Muscle of arm (tissue), 12 donors: ENCODE data around the gene FAM171A1. TPM values are rescaled to one million over a fixed set of nuclear protein-coding genes. Genes with fewer than 3 reads are reported as not detected.
A peak's percentile ranks its signal among the peaks of the same experiment; 100 is the strongest.

Experiments
- DNase-seq: peaks from one replicate; pipeline ENCODE4 v3.0.0-alpha.2; 2013
- polyA plus RNA-seq, 12 donors: library from polyadenylated mRNA; unstranded; fragments of 120-200 nt; gene quantifications; one replicate each; pipeline ENCODE4 v1.2.1, GENCODE V29; 2013; ENCODE audit not compliant: insufficient read length in 12 of 12

Gene FAM171A1
- polyA plus RNA-seq, 12 donors = 26.8 to 47.0 (median 34.5) TPM; not detected in 1

DNA sequence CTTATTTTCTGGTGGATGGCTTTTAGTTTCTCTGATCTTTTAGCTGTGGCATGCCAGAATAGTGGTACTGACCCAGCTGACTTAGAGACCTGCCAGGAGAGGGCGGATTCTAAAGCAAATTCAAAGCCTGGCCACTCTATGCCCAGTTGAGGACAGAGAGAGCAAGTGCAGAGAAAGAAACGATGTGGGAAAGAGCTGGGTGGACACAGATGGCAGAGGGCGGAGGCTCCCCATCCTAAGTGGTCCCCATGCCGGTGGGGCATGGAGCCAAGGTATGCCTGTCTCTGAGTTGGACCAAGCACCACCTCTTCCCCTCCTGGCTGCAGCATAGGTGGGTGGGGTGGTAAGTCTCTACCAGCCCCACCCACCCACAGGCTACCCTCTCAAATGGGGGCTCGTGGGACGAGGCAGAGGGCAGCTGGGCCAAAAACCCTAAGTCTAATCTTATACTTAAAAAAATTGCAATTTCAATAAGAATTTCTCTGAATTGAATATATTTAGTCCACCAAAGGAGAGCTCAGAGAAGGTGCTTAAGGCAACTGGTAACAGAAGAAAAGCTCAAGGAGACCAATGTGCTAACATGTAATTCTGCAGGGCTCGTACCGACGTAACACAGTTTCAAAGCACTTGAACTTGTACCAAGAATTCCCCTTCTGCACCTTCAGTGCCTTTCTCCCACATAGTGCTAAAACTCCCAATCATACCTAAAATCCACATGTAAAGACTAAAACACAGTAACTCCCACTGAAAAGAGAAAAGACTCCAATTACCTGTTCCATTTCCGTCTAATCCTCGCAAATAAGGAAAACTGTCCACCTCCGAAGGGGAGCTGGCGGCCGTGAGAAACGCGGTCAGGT is 116.9 kb downstream of the FAM171A1 start:
- no peak for DNase-seq

DNA sequence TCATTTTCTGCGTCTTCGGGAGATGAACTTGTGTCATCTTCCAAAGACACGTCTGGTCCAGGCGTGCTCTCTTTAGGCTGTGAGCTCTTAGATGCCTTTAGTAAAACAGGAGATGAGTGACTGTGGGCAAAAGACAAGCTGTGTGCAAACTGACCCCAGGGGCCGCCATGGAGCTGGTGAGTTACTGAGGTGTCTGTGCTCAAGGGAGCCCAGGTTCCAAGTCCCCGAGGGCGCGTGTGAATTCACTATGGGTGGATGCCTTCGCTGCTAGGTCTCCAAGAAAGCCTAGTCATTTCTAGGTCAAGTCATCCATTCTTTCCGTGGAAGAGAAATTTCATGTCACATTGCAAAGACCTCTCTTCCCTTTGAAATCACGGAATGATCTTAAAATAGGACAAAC is 118.7 kb downstream of the FAM171A1 start:
- DNase-seq = no peak

DNA sequence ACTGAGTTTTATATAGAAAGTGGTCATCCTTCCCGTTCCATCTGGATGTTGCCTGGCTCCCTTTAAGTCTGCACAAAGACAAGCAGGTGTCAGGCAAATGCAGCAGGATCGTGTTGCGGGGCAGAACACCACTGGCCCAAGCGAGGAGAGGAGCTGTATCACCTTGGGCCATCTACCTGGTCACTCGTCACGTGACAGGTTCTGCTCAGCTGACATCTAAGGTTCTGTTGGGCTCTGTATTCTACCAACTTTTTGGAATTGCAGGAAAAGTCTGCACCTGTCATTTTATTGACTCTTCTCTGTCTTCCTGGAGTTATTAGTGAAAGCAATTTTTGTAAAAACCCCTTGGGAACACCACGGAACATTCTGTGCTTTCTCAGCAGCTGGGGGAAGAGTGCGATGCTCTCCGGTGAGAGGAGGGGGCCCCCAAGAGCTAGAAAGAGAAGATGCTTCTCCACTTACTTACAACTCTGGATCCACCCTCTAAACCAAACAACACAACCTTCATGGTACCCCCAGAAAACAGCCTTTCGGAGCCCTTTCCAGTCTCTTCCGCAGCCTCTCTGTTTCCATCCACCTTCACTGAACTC is 119.2 kb downstream of the FAM171A1 start:
- no peak for DNase-seq

DNA sequence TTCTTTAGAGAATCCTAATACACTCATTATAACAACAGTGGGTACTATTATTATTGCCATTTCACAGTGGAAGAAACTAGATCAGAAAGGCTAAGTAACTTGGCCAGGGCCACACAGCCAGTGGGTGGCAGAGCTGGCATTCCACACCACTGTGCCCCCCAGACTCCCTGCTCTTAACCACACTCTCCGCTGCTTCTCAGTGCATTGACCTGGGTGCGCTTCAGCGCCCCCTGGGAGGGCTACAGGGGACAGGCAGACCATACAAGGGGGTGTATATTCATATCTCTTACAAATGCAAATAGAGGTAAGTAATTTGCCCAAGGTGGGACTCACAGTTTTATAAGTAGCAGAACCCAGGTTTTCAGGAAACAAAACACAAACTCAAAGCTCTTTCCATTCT is 125.6 kb downstream of the FAM171A1 start:
- DNase-seq = no peak

DNA sequence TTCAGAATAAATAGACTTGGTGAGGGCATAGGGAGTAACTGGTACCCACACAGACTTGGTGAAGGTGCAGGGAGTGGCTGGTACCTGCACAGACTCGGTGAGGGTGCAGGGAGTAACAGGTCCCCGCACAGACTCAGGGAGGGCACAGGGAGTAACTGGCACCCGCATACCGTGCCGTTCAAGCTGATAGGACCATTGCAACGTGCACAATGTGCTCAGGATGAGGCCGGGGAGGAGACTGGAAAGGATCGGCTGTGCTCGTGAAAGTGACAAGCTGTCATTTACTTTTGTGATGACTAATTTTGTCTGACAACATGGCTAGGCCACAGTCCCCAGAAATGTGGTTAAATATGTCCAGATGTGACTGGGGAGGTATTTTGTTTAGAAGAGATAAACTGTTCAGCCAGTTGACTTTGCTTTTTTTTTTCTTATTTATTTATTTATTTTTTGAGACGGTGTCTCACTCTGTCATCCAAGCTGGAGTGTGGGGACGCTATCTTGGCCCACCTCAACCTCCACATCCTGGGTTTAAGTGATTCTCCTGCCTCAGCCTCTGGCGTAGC is 126.4 kb downstream of the FAM171A1 start:
- no peak for DNase-seq

DNA sequence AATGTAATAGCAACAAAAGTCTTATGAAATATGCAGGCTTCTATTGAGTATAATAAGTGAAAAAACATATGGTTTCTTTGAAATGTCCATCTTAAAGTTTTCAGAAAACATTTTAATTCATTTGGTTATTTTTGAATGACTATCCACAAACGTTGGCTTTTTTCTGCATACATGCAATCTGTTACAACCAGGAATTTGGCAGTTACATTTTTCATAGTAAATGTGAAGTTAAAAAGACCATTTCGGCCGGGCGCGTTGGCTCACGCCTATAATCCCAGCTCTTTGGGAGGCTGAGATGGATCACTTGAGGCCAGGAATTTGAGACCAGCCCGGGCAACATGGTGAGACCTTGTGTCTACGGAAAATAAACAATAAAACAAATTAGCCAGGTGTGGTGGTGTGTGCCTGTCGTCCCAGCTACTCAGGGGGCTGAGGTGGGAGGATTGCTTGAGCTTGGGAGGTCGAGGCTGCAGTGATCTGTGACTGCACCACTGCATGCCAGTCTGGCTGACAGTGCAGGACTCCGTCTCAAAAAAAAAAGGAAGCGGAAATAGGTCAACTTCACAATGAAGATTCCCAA is 128.7 kb downstream of the FAM171A1 start:
- DNase-seq = no peak

DNA sequence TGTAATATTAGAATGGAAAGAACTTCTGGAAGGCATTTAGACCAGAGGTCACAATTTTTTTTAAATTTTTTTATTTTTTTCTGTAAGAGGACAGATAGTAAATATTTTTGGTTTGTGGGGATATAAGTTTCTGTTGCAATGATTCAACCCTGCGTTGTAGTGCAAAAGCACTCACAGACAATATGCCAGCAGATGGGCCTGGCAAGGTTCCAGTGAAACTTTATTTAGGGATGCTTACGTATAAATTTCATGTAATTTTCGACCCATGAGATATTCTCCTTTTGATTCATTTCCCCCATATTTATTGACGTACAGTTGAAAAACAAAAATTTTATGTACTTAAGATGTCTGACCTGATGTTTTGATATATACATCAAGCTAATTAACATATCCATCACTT is 129.8 kb downstream of the FAM171A1 start:
- DNase-seq = no peak

DNA sequence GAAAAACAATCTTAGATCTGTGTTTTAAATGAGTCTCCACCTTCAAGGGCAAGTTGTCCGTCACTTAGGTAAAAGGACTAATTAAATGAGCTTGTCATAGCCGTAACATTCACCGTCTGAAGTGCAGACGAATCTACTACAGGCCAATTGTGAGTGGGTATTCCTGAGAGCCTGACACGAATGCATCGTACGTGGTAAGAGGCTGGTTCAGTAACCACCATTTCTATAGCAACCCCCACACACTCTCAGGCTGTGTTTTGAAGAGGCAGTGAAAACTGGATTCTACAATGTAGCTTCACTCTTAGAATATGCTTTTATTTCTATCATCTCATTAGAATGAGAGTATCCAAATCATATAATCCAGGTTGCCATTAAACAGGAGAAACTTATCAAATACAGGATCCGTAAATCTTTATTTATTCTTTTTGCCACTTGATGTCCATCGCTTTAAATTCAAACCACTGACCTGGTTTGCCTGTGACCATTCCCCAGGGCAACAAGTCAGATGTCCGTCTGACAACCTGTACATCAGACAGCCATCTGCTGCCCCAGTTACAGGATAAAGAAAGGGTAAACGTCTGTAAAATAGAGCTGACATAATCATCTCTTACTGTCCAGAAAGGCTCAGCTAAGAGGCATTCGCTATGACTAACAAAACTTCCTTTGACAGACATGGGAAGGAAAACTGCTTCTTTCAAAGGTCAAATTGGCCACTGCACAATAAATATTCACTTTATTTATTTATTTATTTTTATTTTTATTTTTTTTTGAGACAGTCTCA is 132.3 kb downstream of the FAM171A1 start:
- no peak for DNase-seq

DNA sequence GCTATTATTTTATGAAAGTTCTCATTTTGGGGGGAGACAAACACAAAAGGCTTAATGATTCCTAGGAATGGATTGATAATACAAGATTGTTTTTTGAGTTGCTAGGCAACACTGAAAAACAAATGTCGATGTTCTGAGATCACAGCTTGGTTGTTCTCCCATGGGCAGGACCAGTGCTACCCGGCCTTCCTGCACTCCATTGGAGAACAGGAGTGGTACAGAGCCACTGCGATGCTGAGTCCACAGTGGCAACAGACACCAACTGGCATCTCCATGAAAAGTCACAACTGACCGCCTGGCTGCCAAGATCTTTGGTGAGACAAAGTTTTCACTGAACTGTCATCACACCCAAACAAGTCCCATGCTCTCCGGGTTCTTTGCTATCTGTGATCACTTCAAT is 133.7 kb downstream of the FAM171A1 start:
- peak; percentile 79 for DNase-seq

DNA sequence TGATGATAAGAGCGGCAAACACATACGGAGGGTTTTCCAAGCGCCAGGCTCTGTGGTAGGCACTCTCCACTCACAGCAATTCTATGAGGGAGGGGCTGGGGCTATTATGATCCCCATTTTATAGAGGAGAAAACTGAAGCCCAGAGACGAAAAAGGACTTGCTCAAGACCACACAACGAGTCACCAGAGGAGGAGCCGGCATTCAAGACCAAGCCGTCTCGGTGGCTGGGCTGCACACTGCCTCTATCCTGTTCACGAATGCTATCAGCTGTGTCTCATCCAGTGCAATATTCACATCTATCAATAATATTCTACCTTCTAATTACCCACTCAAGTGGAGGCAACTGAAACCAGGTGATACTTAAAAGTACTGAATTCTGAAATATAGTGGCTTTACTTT is 134.7 kb downstream of the FAM171A1 start:
- DNase-seq = no peak

DNA sequence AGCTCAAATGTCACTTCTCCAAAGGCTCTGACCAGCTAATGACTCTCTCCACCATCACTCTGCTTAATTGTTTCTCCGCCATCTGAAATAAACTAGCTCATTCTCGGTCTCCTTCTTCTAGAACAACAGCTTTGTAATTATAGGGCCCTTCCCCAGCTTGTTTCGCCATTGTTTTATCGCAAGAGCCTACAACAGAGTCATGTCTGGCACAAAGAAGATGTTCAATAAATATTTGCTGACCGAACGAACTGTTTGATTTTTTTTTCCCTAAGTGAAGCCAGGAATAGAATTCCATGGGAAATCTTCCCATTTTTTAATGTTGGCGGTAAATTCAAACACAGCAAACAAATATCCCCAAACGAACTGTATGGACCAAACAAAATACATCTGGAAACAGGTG is 138.8 kb downstream of the FAM171A1 start:
- DNase-seq = no peak

DNA sequence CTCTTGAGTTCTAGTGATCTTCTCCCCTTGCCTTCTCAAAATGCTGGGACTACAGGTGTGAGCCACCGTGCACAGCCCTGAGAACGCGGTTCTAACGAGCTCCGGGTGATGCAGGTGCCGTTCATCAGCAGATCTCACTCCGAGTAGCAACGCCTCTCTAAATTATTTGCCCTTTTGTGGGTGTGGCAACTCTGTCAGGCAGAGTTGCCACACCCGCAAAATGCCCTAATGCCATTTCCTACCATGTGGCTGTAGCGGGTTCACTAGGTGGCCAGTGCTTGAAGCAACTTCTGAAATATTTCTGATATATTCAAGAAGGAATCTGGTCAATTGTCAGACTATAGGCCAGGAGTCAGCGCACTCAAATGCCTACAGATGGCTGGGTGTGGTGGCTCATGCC is 139.7 kb downstream of the FAM171A1 start:
- DNase-seq = no peak

DNA sequence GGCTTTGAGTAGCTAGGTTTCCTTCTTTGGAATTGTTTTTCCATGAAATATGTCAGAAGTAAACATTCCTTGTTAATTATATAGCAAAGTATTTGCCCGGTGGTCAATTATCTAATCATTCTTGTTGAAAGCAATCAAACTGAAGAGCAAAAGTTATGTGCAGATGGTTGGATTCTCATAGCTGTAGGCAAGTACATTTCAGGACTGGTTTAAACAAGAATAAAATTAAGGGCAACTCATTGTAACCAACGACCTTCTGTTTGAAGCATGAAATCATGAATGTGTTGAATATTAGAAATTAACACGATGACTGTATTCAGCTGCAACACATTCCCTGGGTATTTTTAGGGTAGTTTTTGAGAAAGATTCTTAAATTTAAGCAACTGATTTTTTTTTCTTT is 140.8 kb downstream of the FAM171A1 start:
- no peak for DNase-seq

DNA sequence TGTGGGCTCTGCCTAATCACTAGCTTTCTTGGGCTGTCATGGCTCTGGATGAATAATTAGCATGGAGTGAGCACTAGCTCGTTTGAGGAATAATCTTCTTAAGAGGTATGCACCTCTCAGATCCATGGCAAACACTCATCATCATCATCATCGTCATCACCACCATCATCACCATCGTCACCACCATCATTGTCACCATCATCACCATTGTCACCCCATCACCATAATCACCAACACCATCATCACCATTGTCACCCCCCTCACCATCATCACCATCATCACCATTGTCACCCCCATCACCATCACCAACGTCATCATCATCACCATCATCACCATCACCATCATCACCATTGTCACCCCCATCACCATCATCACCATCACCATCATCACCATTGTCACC is 141.8 kb downstream of the FAM171A1 start:
- no peak for DNase-seq

DNA sequence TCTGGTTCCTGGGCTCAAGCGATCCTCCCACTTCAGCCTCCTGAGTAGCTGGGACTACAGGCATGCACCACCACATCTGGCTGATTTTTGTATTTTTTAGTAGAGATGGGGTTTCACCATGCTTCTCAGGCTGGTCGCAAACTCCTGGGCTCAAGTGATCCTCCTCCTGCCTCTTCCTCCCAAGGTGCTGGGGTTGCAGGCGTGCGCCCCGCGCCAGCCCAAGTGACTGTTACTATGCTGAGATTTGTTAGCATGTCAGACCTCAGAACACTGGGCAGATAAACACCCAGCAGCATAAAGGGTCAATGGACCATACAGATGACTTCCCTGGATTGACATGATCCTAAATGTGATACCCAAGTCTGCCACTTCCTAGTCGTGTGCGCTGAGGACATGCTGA is 142.7 kb downstream of the FAM171A1 start:
- DNase-seq = no peak

DNA sequence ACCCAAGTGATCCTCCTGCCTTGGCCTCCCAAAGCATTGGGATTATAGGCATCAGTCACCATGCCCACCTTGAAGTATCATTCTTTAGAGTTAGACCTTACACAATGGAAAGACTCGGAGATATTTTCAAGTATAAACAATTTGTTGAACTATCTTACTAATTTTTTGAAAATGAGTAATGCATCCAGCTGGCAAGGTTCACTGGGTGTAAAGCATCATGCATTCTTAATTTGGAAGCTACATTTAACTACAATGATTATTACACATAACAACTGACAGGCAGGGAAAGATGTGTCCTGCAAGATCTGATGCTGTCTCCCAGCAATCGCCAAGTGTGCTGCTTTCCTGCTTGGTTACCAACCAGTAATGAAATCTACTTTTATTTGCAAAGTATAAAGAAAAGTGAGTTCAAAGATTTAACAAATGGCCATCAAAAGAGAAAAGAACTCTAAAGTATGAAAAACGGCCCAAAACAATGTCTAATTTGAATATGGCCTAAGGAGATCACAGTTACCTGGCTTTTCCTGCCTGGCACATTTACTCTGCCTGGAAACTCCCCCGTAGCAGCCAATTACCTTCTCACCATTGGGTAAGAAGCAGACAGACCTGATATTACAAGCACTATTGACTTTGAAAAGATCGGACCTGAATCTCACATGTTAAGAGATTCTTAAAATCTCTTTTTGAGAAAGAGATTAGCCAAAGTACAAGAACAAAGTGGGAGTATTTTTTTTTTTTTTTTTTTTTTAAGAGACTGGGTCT is 143.3 kb downstream of the FAM171A1 start:
- DNase-seq = no peak

DNA sequence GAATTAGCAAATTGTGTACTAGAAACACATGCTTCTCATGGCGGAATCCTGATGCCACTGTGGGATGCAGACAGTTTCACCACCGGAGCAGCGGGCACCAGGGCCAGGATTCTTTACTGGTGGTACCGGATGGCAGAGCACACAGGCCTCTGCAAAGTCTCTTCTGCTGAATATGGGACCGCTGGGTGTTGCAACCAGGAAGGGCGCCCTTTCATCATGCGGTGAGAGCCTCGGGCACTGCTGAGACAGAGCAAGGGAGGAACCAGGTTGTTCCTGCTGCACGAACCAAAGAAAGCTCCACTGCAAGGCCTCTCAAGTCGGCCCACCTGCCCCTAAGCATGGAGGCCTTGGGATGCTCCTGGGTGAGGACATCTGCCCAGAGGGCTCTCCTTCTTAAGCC is 145.6 kb downstream of the FAM171A1 start:
- no peak for DNase-seq

DNA sequence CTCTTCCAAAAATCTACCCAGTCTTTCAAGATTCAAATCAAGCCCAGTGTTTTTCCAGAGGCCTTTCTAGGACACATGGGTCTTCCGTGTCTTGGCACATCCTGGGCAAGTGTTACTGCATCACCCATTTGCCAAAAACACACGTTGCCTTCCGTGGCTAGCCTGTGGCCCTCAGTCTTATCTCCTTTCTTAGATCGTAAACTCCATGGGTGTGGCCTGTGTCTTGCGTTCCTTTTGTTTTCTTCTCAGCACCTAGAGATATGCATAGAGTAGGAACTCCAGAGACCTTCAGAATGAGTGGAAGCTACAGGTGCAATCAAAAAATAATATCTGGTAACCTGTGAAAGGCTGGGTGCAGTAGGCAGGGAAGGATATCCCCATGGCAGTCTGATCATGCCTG is 146.1 kb downstream of the FAM171A1 start:
- DNase-seq = no peak

DNA sequence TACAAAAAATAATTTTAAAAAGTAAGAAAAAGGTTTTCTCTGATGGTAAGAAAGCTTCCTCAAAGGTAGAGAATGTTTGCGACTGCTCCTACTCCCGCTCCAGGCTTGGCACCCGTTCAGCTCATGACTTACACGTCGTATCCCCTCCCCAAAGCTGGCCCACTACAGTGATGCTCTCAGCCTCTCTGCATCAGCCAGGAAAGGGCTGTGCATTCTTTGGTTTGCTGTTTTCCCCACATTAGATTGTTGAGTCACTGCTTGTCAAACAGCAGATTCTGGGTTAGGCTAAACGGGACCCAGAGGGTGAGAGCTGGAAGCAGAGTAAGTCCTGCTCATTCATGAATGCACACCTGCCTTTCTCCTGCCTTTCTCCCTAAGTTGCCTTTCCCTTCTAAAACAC is 147.9 kb downstream of the FAM171A1 start:
- DNase-seq = peak; percentile 38

DNA sequence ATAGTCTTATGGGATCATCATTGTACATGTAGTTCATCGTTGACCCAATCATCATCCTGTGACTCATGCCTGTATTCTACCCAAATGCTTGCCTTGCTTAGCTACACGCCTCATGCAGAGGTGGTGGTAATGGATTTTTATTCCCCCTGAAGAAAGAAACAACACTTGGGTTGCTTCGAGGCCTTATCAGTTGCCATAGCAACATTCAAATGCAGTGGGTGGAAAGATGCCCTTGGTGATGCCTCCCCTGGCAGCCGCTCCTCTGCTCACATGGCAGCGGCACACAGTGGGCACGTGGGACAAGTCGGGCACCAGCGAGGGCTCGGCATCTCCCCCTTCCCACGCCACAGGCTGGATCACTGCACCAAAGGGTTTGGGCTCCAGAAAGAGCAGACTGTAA is 148.6 kb downstream of the FAM171A1 start:
- no peak for DNase-seq

DNA sequence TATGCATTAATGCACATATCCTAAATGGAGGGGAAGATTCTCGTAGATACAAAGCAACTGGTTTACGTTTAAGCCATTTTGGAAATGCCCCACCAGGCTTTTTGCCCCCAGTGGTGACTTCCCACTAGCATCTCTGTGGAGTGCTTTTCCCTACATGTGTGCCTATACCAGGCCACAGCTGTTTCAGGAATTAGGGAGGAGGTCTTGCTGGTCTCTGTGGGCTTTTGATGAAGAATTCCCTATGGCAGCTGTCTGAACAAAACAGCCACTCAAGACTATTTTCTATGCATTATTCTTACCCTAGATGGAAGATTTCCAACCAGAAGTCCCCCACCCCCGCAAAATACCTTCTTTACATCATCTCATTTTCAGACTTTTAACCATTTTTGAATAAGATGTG is 150.6 kb downstream of the FAM171A1 start:
- DNase-seq = no peak
